IPS-11a (cell line): ENCODE results near the gene SPATA2L.
"Not testable (repeated sequence)": the region's sequence is repeated elsewhere in the genome, so short reads cannot be mapped to it uniquely, and the experiment has no call there.

Source experiments
- H3K4me3 ChIP-seq: one replicate; pipeline ENCODE4 v1.5.1; 2013; ENCODE audit warnings: low read depth, low read length, control low read depth

Gene SPATA2L

GRCh38 chr16:89691986-89692569, 9.4 kb downstream of the SPATA2L start:
- H3K4me3 ChIP-seq: no peak overlapping the region

GRCh38 chr16:89691231-89691985, 10.1 kb downstream of the SPATA2L start:
- H3K4me3 ChIP-seq: no peak overlapping the region

- no peak overlapping the region for H3K4me3 ChIP-seq
These were observed 11.1 kb downstream of the SPATA2L start for GRCh38 chr16:89690392-89690901.

- not testable (repeated sequence) for H3K4me3 ChIP-seq
These were observed 11.9 kb downstream of the SPATA2L start for GRCh38 chr16:89689621-89690020.

- no peak overlapping the region for H3K4me3 ChIP-seq
These were observed 12.4 kb downstream of the SPATA2L start for GRCh38 chr16:89689142-89689541.

GRCh38 chr16:89688395-89688794, 13.1 kb downstream of the SPATA2L start:
- no peak overlapping the region for H3K4me3 ChIP-seq

- H3K4me3 ChIP-seq: peak overlapping the region; percentile 82
These were observed 14.2 kb downstream of the SPATA2L start for GRCh38 chr16:89687092-89687940.

- H3K4me3 ChIP-seq: peak within 1 kb of the TSS; percentile 82
These were observed 14.9 kb downstream of the SPATA2L start, which contains the start of gene CDK10 for GRCh38 chr16:89686520-89687091. Gene CDK10 (plus strand): TSS chr16:89686689. CDS start chr16:89686711, 22 bp downstream.

GRCh38 chr16:89685916-89686315, 15.6 kb downstream of the SPATA2L start:
- H3K4me3 ChIP-seq: no peak overlapping the region

GRCh38 chr16:89678258-89678657, 23.2 kb downstream of the SPATA2L start:
- H3K4me3 ChIP-seq: no peak overlapping the region

GRCh38 chr16:89672177-89672941, 29.1 kb downstream of the SPATA2L start:
- no peak overlapping the region for H3K4me3 ChIP-seq

GRCh38 chr16:89671565-89671964, 29.9 kb downstream of the SPATA2L start:
- H3K4me3 ChIP-seq: not testable (repeated sequence)

GRCh38 chr16:89670496-89671431, 30.7 kb downstream of the SPATA2L start:
- H3K4me3 ChIP-seq: no peak overlapping the region

GRCh38 chr16:89669755-89670154, 31.8 kb downstream of the SPATA2L start:
- no peak overlapping the region for H3K4me3 ChIP-seq

GRCh38 chr16:89668790-89669158, 32.7 kb downstream of the SPATA2L start:
- H3K4me3 ChIP-seq: no peak overlapping the region

- H3K4me3 ChIP-seq: no peak overlapping the region
These were observed 33.9 kb downstream of the SPATA2L start for GRCh38 chr16:89667633-89668032.

- not testable (repeated sequence) for H3K4me3 ChIP-seq
These were observed 34.5 kb downstream of the SPATA2L start for GRCh38 chr16:89667000-89667399.

GRCh38 chr16:89664238-89664637, 37.3 kb downstream of the SPATA2L start:
- H3K4me3 ChIP-seq: not testable (repeated sequence)

GRCh38 chr16:89661215-89661614, 40.3 kb downstream of the SPATA2L start:
- no peak overlapping the region for H3K4me3 ChIP-seq
